IMR-90 (cell line): ENCODE measurements around the gene ERVK3-1. TPM values are rescaled to one million over a fixed set of nuclear protein-coding genes. Genes with fewer than 3 reads are reported as not detected.

Source experiments
- ATAC-seq: fragments of 200-7000 bp; cut with Tn5 transposase; 2 replicates; pipeline ENCODE4 v1.9.1; 2020; ENCODE audit warnings: low read depth, mild to moderate bottlenecking, moderate library complexity
- BruUV-seq: library from RNA; stranded (reverse); fragments of 400-500 nt; replicated peaks from 2 replicates; lab custom pipeline; 2021; lab: Mats Ljungman, UMichigan
- CTCF ChIA-PET: fragments of 300-600 bp; formaldehyde crosslinking; extraction: SDS; loops from one replicate; lab custom pipeline; 2021; ENCODE audit warnings: antibody characterized with exemption; lab: Yijun Ruan, JAX
- POLR2A ChIA-PET: fragments of 300-600 bp; sonication (Branson Sonifier 250); formaldehyde crosslinking; loops from one replicate; lab custom pipeline; 2022; ENCODE audit warnings: antibody characterized with exemption; ENCODE audit not compliant: unreplicated experiment; lab: Charles Lee
- DNase-seq: peaks from one replicate; pipeline ENCODE4 v3.0.0; 2013
- H2AFZ ChIP-seq: replicated peaks from 2 replicates; pipeline ENCODE3; 2013; ENCODE audit warnings: low read length, mild to moderate bottlenecking; ENCODE audit not compliant: poor library complexity
- H2AK5ac ChIP-seq: 2 replicates; pipeline ENCODE4 v1.6.1; 2013; ENCODE audit warnings: low read depth, low read length, inconsistent platforms
- H2AK9ac ChIP-seq: replicated peaks from 2 replicates; pipeline ENCODE3; 2013; ENCODE audit warnings: mild to moderate bottlenecking, low read depth, low read length, moderate library complexity; ENCODE audit not compliant: poor library complexity
- H2BK120ac ChIP-seq: 2 replicates; pipeline ENCODE4 v1.6.1; 2013; ENCODE audit warnings: low read depth, low read length, inconsistent platforms
- H2BK15ac ChIP-seq: 3 replicates; pipeline ENCODE4 v1.6.1; 2013; ENCODE audit warnings: low read depth, low read length, inconsistent platforms
- H2BK20ac ChIP-seq: 2 replicates; pipeline ENCODE4 v1.6.1; 2013; ENCODE audit warnings: low read depth, mild to moderate bottlenecking, inconsistent platforms, low read length, moderate library complexity
- H2BK5ac ChIP-seq: 2 replicates; pipeline ENCODE4 v1.6.1; 2013; ENCODE audit warnings: mild to moderate bottlenecking, low read depth, low read length, inconsistent platforms; ENCODE audit not compliant: poor library complexity, severe bottlenecking
- H3K14ac ChIP-seq: replicated peaks from 2 replicates; pipeline ENCODE4 v1.6.1; 2013; ENCODE audit warnings: low read depth, low read length, inconsistent platforms
- H3K18ac ChIP-seq: 2 replicates; pipeline ENCODE4 v1.6.1; 2013; ENCODE audit warnings: low read depth, low read length, control low read depth
- H3K23ac ChIP-seq: 2 replicates; pipeline ENCODE4 v1.6.1; 2013; ENCODE audit warnings: low read depth, low read length, inconsistent platforms
- H3K27ac ChIP-seq: 2 replicates; pipeline ENCODE4 v1.5.1; 2013; ENCODE audit warnings: mild to moderate bottlenecking, control low read depth, low read length; ENCODE audit not compliant: insufficient read depth
- H3K27me3 ChIP-seq: 2 replicates; pipeline ENCODE4 v1.6.1; 2013; ENCODE audit warnings: low read length; ENCODE audit not compliant: control insufficient read depth, insufficient read depth
- H3K36me3 ChIP-seq: 2 replicates; pipeline ENCODE4 v1.6.1; 2013; ENCODE audit warnings: low read length, mixed read lengths; ENCODE audit not compliant: control insufficient read depth, insufficient read depth
- H3K4ac ChIP-seq: 2 replicates; pipeline ENCODE4 v1.6.1; 2013; ENCODE audit warnings: low read depth, low read length, inconsistent platforms
- H3K4me1 ChIP-seq: 2 replicates; pipeline ENCODE4 v1.6.1; 2013; ENCODE audit warnings: low read length, mixed read lengths; ENCODE audit not compliant: control insufficient read depth, insufficient read depth
- H3K4me2 ChIP-seq: 2 replicates; pipeline ENCODE4 v1.6.1; 2013; ENCODE audit warnings: low read depth, mild to moderate bottlenecking, control low read depth, low read length, moderate library complexity
- H3K4me3 ChIP-seq: 2 replicates; pipeline ENCODE4 v1.5.1; 2013; ENCODE audit warnings: low read depth, mild to moderate bottlenecking, control low read depth, low read length, moderate library complexity; ENCODE audit not compliant: insufficient read depth
- H3K56ac ChIP-seq: 2 replicates; pipeline ENCODE4 v1.6.1; 2013; ENCODE audit warnings: low read length, inconsistent platforms; ENCODE audit not compliant: insufficient read depth; ENCODE audit errors: extremely low read depth
- H3K79me1 ChIP-seq, 2 experiments: 2 replicates each; pipeline ENCODE4 v1.6.1; 2013; ENCODE audit warnings: low read length in 2 of 2, inconsistent platforms in 1 of 2, low read depth in 1 of 2
- H3K9ac ChIP-seq: 2 replicates; pipeline ENCODE4 v1.6.1; 2013; ENCODE audit warnings: low read depth, low read length, control low read depth
- H3K9me1 ChIP-seq: 2 replicates; pipeline ENCODE4 v1.6.1; 2013; ENCODE audit warnings: low read length, inconsistent platforms; ENCODE audit not compliant: insufficient read depth
- H3K9me3 ChIP-seq: 2 replicates; pipeline ENCODE4 v1.6.1; 2013; ENCODE audit warnings: low read length; ENCODE audit not compliant: control insufficient read depth, insufficient read depth
- H4K20me1 ChIP-seq: 2 replicates; pipeline ENCODE4 v1.6.1; 2013; ENCODE audit warnings: low read length, inconsistent platforms; ENCODE audit not compliant: insufficient read depth
- H4K5ac ChIP-seq: 2 replicates; pipeline ENCODE4 v1.6.1; 2013; ENCODE audit warnings: mild to moderate bottlenecking, low read depth, low read length, control low read depth
- H4K8ac ChIP-seq, 2 experiments: 2 replicates each; pipeline ENCODE4 v1.6.1; 2013; ENCODE audit warnings: low read depth in 2 of 2, low read length in 2 of 2, control low read depth in 1 of 2, inconsistent platforms in 1 of 2
- H4K91ac ChIP-seq: 2 replicates; pipeline ENCODE4 v1.6.1; 2013; ENCODE audit warnings: low read depth, low read length, inconsistent platforms; ENCODE audit not compliant: insufficient read depth
- BHLHE40 ChIP-seq: fragments of 150-350 bp; IDR thresholded peaks from 2 replicates; pipeline ENCODE4 v1.6.1; 2016; ENCODE audit warnings: mild to moderate bottlenecking, low read depth, low read length
- CEBPB ChIP-seq: IDR thresholded peaks from 2 replicates; pipeline ENCODE4 v1.6.1; 2012; ENCODE audit warnings: low read depth, low read length, improper control_type of control experiment
- FOS ChIP-seq: fragments of 150-350 bp; IDR thresholded peaks from 2 replicates; pipeline ENCODE4 v1.6.1; 2016; ENCODE audit warnings: low read depth, low read length
- NFE2L2 ChIP-seq: fragments of 150-350 bp; IDR thresholded peaks from 2 replicates; pipeline ENCODE4 v1.6.1; 2016; ENCODE audit warnings: low read depth, mild to moderate bottlenecking, low read length
- SMC3 ChIP-seq: fragments of 150-350 bp; IDR thresholded peaks from 2 replicates; pipeline ENCODE4 v1.6.1; 2016; ENCODE audit warnings: low read depth, mild to moderate bottlenecking, antibody characterized with exemption, low read length, moderate library complexity
- WGBS, 2 experiments: methylation state at CpG; one replicate each; pipeline versions ENCODE4 v1.1.5 to v1.1.7; 2013; ENCODE audit warnings: missing lambda C conversion rate in 2 of 2; ENCODE audit not compliant: insufficient read length in 1 of 2; ENCODE audit errors: extremely low coverage in 2 of 2; 5-methylcytosine and 5-hydroxymethylcytosine counted together
- dilution Hi-C: fragments of 300-500 bp; cut with HindIII; formaldehyde crosslinking; loops from one replicate; pipeline ENCODE4 v1.14.3; 2018; ENCODE audit warnings: low sequenced_read_pairs; ENCODE audit not compliant: unreplicated experiment
- in situ Hi-C: fragments of 300-500 bp; cut with MboI; formaldehyde crosslinking; loops from 3 replicates; pipeline ENCODE4 v1.14.3; 2019; ENCODE audit warnings: low sequenced_read_pairs, inconsistent platforms, mixed read lengths
- intact Hi-C: fragments of 100-400 bp; cut with micrococcal nuclease; formaldehyde crosslinking; loops from 2 replicates; pipeline ENCODE4 v1.10.0; 2022
- polyA plus RNA-seq, 3 experiments: library from polyadenylated mRNA; depleted of rRNA; stranded (reverse); fragments of >200 nt; gene quantifications; 2 replicates each; pipeline ENCODE4 v1.2.3, GENCODE V29; 2012; ENCODE audit warnings: low replicate concordance in 1 of 3
- total RNA-seq: library from RNA; depleted of rRNA; stranded (reverse); fragments of >200 nt; gene quantifications from 2 replicates; pipeline ENCODE4 v1.2.3, GENCODE V29; 2012

ERVK3-1 gene
- total and polyA plus RNA-seq, 2 of the 4 experiments (the other 2 are of a cell fraction) = 33.0 to 39.3 TPM

DNA sequence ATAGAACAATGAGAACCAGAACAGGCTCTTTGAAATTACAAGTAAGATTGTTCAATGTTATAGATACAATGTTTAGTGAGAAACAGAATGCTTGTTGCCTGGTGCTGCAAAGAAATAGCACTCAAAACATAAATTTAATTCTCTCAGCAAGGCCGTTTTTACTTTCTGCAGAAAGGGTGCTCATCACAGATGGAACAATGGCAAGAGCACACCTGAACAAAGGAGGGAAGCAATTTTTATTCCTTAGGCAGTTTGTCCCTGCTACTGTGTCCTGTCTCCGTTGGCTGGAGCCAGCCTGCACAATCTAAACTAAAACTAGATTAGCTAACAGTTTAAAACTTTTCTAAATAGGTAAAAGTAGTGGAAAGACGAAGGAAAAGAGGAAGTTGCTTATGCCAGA, 36.8 kb upstream of the ERVK3-1 start:
- Histone ChIP-seq H2BK5ac (no peak overlapping the region), H3K36me3 (peaks cover 52% of the 10 kb centered on the region), H3K23ac (no peak overlapping the region), H2AK5ac (no peak overlapping the region), H2BK15ac (no peak overlapping the region), H3K4me1 (no peaks in the 10 kb centered on the region), H3K18ac (no peak overlapping the region), H3K4me3 (no peak overlapping the region), H4K5ac (no peak overlapping the region), H3K79me1 (peaks cover 4 to 6% of the 10 kb centered on the region in 2 experiments; a peak in 2 of 4 replicates), H2BK20ac (no peak overlapping the region), H3K4ac (no peak overlapping the region), H2AFZ (no peak overlapping the region), H3K27me3 (no peaks in the 10 kb centered on the region), H3K14ac (no peak overlapping the region), H4K8ac (no peak overlapping the region), H3K56ac (no peak overlapping the region), H3K9me3 (peaks cover 91% of the 10 kb centered on the region), H2AK9ac (no peak overlapping the region), H3K27ac (no peak overlapping the region), H4K20me1 (no peaks in the 10 kb centered on the region), H2BK120ac (no peak overlapping the region), H4K91ac (no peak overlapping the region), H3K4me2 (no peak overlapping the region), H3K9ac (no peak overlapping the region), H3K9me1 (no peaks in the 10 kb centered on the region)
- ATAC-seq = no peak
- WGBS, 2 experiments = 88% methylated on average over 1 of the region's 3 CpGs; no CpG with 5 or more reads in 1 of the 2 experiments
- dilution Hi-C loops = no loop called here
- ChIA-PET CTCF (no interaction called here), POLR2A (interaction anchor here (0.5 kb wide), 1 partner anchor 32 kb away, joined by 3 read pairs; no protein-coding TSS in a partner anchor)
- no peak for DNase-seq
- in situ Hi-C loops = no loop called here
- intact Hi-C loops = no loop called here
- BruUV-seq = no TSS peak
- TF ChIP-seq FOS = no peak
- TF ChIP-seq CEBPB = no peak
- no peak for TF ChIP-seq BHLHE40
- no peak for TF ChIP-seq SMC3
- TF ChIP-seq NFE2L2 = no peak
